Fibroblast of skin of left quadriceps (primary cell): Measurements from ENCODE around the gene CFAP298.

ENCODE experiments used
- DNase-seq, 2 experiments: peaks; one replicate each; pipeline ENCODE4 v3.0.0-alpha.2; 2013; ENCODE audit warnings: low read depth in 2 of 2

Gene CFAP298

GRCh38 chr21:32599091-32599490 is 13.1 kb downstream of the CFAP298 start:
- DNase-seq: no peak

GRCh38 chr21:32597205-32597604 is 15.0 kb downstream of the CFAP298 start:
- DNase-seq: peak; percentile 32 to 44

GRCh38 chr21:32595431-32595830 is 16.7 kb downstream of the CFAP298 start:
- DNase-seq: no peak

GRCh38 chr21:32593690-32594089 is 18.5 kb downstream of the CFAP298 start:
- no peak for DNase-seq

- DNase-seq: no peak
Measured at GRCh38 chr21:32592929-32593502, 19.2 kb downstream of the CFAP298 start.

- no peak for DNase-seq
Measured at GRCh38 chr21:32590130-32590529, 22.0 kb downstream of the CFAP298 start.

- DNase-seq: no peak
Measured at GRCh38 chr21:32587651-32588050, 24.5 kb downstream of the CFAP298 start.

GRCh38 chr21:32587120-32587519 is 25.1 kb downstream of the CFAP298 start:
- DNase-seq: no peak

GRCh38 chr21:32585970-32586369 is 26.2 kb downstream of the CFAP298 start:
- DNase-seq: no peak

GRCh38 chr21:32585042-32585710 is 27.0 kb downstream of the CFAP298 start, which contains the start of gene TCP10L:
Gene TCP10L, minus strand, starts transcription at chr21:32585523. Its CDS starts 1,219 bp downstream, at chr21:32584304.
- no peak for DNase-seq

- no peak for DNase-seq
Measured at GRCh38 chr21:32584472-32584871, 27.7 kb downstream of the CFAP298 start.

- no peak for DNase-seq
Measured at GRCh38 chr21:32581732-32582131, 30.4 kb downstream of the CFAP298 start.

- no peak for DNase-seq
Measured at GRCh38 chr21:32580949-32581348, 31.2 kb downstream of the CFAP298 start.

- DNase-seq: no peak
Measured at GRCh38 chr21:32578107-32578691, 34.0 kb downstream of the CFAP298 start.

GRCh38 chr21:32576011-32576410 is 36.2 kb downstream of the CFAP298 start:
- DNase-seq: no peak

- DNase-seq: no peak
Measured at GRCh38 chr21:32574946-32575925, 36.9 kb downstream of the CFAP298 start.

GRCh38 chr21:32572574-32573420 is 39.4 kb downstream of the CFAP298 start:
- DNase-seq: no peak

- no peak for DNase-seq
Measured at GRCh38 chr21:32570456-32570855, 41.7 kb downstream of the CFAP298 start.

GRCh38 chr21:32569261-32570230 is 42.6 kb downstream of the CFAP298 start:
- DNase-seq: peak; percentile 38 to 44

- no peak for DNase-seq
Measured at GRCh38 chr21:32567626-32568025, 44.6 kb downstream of the CFAP298 start.
